Lower leg skin (tissue), 4 donors: ENCODE data around the gene IFRD2. TPM values are rescaled to one million over a fixed set of nuclear protein-coding genes. Genes with fewer than 3 reads are reported as not detected.
"Not testable (repeated sequence)": the region's sequence is repeated elsewhere in the genome, so short reads cannot be mapped to it uniquely, and the experiment has no call there.

ENCODE experiments used
- DNase-seq, 2 donors: peaks; one replicate each; pipeline ENCODE4 v3.0.0-alpha.2; 2019; ENCODE audit warnings: low spot score in 2 of 2
- H3K4me3 ChIP-seq: fragments of 200-600 bp; sonication (generic); 2 replicates; pipeline ENCODE4 v1.5.1; 2017; ENCODE audit warnings: mild to moderate bottlenecking, low read depth; ENCODE audit not compliant: poor library complexity, severe bottlenecking
- CTCF ChIP-seq, 3 donors: fragments of 450-650 bp; IDR thresholded peaks; one replicate each; pipeline ENCODE4 v1.5.1; 2016; ENCODE audit warnings: antibody characterized with exemption in 3 of 3, mild to moderate bottlenecking in 3 of 3, moderate library complexity in 2 of 3
- POLR2A ChIP-seq, 2 donors: fragments of 450-650 bp; IDR thresholded peaks; one replicate each; pipeline ENCODE4 v1.6.1; 2016 to 2017; ENCODE audit warnings: antibody characterized with exemption in 2 of 2, mild to moderate bottlenecking in 1 of 2, moderate library complexity in 1 of 2
- WGBS, 2 donors: methylation state at CpG; one replicate each; pipeline ENCODE4 v1.1.5; 2018; 5-methylcytosine and 5-hydroxymethylcytosine counted together
- intact Hi-C: fragments of 100-400 bp; cut with DNase I; formaldehyde crosslinking; loops from one replicate; pipeline ENCODE4 v1.15.0; 2023; ENCODE audit warnings: low total_unique reads
- total RNA-seq, 4 donors: library from RNA; depleted of rRNA; stranded (reverse); fragments of >200 nt; gene quantifications; one replicate each; pipeline ENCODE4 v1.1.0, GENCODE V29; 2016

IFRD2 gene
- total RNA-seq, 4 donors from 2014 or later, result 32.9 to 69.0 (median 39.8) TPM

GRCh38 chr3:50245251-50245745, 46.9 kb downstream of the IFRD2 start:
- H3K4me3 ChIP-seq, result no peak overlapping the region
- TF ChIP-seq CTCF (IDR thresholded peaks at IDR 0.05), result no peak
- TF ChIP-seq POLR2A (IDR thresholded peaks at IDR 0.05), result no peak
- DNase-seq, result no peak
- intact Hi-C loops, result no loop called here
- 60 to 70% methylated on average over 16 of the region's 16 CpGs for WGBS, 2 donors

GRCh38 chr3:50244813-50245212, 47.4 kb downstream of the IFRD2 start:
- H3K4me3 ChIP-seq, DNase-seq, intact Hi-C loops: not testable (repeated sequence)
- 66 to 78% methylated on average over 6 of the region's 6 CpGs for WGBS, 2 donors

- no peak overlapping the region for H3K4me3 ChIP-seq
- TF ChIP-seq POLR2A (IDR thresholded peaks at IDR 0.05), result no peak
- no peak for TF ChIP-seq CTCF (IDR thresholded peaks at IDR 0.05)
- WGBS, 2 donors, result 63 to 69% methylated on average over 4 of the region's 4 CpGs
- intact Hi-C loops, result no loop called here
- DNase-seq, result no peak
Measured at GRCh38 chr3:50243543-50243895, 48.7 kb downstream of the IFRD2 start.

GRCh38 chr3:50242851-50243542, 49.2 kb downstream of the IFRD2 start:
- no peak overlapping the region for H3K4me3 ChIP-seq
- no peak for TF ChIP-seq CTCF (IDR thresholded peaks at IDR 0.05)
- TF ChIP-seq POLR2A (IDR thresholded peaks at IDR 0.05), result no peak
- WGBS, 2 donors, result 42 to 49% methylated on average over 14 of the region's 14 CpGs
- intact Hi-C loops, result no loop called here
- DNase-seq, result peak; percentile 69 to 93

GRCh38 chr3:50242381-50242770, 49.9 kb downstream of the IFRD2 start:
- TF ChIP-seq CTCF (IDR thresholded peaks at IDR 0.05), result no peak
- TF ChIP-seq POLR2A (IDR thresholded peaks at IDR 0.05), result no peak
- no peak for DNase-seq
- WGBS, 2 donors, result 28 to 29% methylated on average over 3 of the region's 3 CpGs
- intact Hi-C loops, result no loop called here
- no peak overlapping the region for H3K4me3 ChIP-seq

GRCh38 chr3:50241713-50242380, 50.4 kb downstream of the IFRD2 start:
- no peak for DNase-seq
- WGBS, 2 donors, result 50 to 62% methylated on average over 7 of the region's 7 CpGs
- intact Hi-C loops, result no loop called here
- TF ChIP-seq CTCF (IDR thresholded peaks at IDR 0.05) (no peak), POLR2A (IDR thresholded peaks at IDR 0.05) (no peak)
- no peak overlapping the region for H3K4me3 ChIP-seq
